HG03196 (cell line): ENCODE data around the gene HOXB9.

Experiments used
- ATAC-seq: cut with Tn5 transposase; IDR thresholded peaks from one replicate; pipeline ENCODE4 v1.9.1; 2021; ENCODE audit not compliant: unreplicated experiment

The HOXB9 gene

DNA sequence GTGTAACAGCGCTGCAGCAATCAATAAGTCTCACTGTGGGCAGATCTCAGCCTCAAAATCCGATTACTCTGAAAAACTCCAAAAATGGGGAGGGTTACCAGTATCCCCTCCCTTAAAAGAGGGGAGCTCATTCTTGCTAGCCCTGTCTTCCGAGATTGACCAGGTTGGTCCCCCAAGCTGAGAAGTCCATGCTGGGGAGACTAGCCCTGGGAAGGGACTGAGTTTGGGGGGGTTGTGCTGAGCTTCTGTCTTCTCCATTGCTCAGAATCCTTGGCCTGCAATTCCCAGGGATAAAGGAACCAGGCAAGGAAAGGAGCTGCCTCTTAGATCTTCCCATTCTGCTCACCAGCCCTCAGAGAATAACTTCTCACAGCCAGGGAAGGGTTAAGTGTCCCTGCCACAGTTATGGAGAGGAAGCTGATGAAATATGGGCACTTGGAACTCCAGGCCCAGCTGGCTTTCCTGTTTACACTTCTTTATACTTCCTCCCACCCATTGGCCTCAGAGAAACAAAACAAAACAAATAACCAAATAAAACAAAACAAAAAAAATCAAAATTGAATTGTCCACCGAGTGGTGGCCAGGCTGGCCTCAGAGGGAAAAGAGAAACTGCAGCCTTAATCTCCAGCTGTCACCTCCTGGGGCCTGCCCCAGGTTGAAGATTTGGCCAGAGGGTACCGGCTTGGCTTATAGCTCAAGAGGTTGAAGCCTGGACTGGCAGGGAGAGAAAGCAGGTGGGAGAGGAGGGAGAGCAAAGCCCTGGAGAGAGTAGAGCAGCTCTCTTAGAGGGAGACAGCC lies 38.7 kb downstream of the HOXB9 start:
- no peak for ATAC-seq

DNA sequence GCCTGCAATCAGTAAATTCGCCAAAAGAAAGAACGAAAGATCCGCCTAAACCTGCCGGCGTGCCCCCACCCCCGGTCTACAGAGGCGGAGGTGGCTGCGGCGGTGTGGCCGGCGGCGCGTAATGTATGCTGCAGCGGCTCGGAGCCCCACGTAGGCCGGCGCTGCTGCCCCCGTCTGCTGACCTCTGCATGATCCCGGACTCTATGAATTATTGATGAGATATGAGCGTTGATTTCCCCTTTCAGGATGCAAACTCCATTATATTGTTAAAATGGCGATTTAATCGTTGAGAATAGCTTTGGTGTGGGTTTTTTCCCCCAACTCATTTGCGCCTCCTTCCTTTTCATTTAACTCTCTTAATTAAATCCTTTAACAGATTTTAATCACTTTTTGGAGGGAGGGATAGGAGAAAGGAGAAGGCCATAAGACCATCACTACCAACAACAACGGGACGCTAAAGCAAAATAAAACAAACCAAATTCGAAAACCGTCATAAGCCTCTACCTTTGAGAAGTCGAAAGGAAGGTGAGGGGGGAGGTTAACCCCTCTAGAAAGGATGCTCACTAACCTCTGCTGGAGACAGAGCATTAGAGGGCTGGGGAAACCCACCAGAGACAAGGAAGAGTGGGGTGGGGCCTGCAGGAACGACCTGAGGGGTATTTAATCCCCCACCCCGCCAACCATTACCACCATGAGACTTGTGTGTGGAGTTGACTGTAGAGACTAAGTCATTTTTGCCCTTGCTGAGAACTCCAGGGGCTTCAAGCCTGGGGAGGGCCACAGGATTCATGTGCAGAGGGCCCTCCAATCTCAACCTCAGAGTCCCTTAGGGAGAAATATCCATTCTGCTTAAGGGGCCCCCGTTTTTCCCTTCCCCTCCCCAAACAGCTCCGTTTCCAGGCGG lies 39.6 kb downstream of the HOXB9 start:
- ATAC-seq, result no peak

DNA sequence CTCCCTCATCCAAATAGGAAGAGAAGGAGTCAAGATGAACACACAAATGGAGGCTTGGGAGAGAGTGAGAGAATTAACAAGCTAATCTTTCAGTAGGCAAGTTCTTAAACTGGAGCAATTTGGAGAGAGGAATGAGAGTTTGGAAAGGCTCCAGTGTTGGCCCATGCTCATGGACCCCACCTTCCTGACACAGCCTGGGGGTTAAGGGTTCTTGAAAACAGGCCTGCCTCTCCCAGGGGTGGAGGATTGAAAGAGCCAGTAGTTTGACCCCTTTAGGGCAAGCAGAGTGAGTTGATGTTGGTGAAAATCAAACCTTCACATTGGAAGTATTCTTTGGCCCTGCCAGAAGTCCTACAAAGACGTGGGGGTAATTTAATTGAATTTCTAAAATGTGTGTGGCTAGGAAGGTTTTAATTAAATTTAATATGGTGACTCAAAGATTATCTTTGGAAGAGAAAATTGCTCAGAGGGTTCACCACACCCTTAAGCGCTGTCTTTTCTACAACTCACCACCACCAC lies 41.9 kb downstream of the HOXB9 start:
- no peak for ATAC-seq

DNA sequence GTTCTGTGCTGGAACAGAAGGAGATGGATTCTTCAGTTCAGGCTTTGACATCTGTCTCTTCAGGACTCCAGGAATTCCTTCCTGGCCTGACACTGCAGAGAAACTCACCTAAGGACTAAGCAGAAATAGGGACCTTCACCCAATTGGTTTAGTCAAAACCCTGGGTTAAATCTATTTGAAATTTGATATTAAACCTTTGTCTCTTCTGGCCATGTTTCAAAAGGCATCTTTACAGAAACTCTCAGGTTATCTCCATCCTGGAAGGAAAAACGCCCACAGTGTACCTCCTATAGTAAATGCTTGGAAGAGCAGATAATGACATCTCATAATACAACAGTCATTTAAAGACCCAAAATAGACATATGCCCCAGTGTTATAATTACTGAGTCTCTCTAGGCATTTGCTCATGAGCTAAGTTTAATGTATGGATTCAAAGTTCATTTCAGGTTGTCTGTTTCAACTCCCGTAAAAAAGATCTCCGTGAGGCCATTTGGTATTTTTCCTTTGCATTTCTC lies 42.4 kb downstream of the HOXB9 start:
- ATAC-seq, result no peak

DNA sequence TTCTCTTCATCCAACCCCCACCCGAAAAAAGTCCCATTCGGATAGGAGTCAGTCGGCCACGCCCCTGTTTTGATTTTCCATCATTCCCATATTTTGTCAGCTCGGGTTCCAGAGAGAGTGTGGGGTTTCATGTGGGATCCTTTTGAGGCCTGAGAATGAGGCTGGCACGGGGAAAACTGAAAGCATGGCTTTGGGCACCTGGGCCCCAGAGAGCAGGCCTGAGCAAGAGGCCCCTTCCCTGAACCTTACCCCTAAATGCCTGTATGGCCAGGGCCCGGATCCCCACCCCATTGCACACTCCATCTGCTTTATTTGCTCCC lies 43.4 kb downstream of the HOXB9 start:
- ATAC-seq, result no peak

DNA sequence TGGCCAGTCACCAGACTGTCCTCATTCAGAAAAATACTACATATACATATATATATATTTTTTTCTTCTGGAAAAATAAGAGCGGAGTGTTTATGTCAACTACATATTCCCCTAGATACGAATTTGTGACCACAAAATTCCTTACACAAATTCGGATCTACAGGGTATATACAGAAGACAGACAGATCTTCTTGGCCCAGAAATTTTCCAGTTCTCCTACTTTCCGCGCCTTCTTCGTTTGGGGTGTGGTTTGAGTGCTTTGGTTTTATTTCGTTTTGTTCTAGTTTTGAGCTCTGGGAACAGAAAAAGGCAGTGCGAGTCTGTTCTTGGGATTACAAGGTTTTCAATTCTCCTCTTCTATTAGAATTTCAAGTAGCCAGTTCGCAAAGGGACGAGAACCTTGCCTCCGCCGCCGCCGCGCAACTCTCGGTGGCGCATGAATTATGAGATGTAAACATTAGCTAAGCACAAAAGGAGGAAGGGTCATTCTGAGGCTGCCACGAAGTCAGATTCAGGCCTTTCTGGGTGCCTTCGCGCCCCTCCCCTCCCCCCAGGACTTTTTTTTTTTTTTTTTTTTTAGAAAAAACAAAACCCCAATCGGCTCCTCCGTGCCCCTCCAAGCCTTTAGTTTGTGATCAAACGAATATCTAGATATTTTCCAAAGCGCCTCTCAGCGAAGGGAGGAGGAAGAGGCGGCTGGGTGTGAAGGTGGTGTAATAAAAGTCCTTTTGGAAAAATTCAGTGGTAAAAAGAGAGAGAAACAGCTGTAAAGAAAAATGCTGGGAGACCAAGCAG lies 46.2 kb downstream of the HOXB9 start:
- no peak for ATAC-seq

DNA sequence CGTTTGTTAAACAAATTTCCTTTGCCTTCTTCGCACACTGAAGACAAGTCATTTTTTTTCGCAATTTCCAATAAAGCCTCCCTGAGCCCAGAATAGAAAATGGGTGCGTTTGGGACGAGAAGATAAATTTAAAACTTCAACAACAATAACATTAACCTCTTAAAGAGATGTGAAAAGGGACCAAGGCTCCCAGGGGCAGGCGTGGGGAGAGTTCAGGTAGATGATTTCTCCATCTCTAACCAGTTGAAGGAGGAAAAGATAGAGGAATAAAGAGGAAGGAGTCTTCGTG lies 46.7 kb downstream of the HOXB9 start:
- no peak for ATAC-seq

DNA sequence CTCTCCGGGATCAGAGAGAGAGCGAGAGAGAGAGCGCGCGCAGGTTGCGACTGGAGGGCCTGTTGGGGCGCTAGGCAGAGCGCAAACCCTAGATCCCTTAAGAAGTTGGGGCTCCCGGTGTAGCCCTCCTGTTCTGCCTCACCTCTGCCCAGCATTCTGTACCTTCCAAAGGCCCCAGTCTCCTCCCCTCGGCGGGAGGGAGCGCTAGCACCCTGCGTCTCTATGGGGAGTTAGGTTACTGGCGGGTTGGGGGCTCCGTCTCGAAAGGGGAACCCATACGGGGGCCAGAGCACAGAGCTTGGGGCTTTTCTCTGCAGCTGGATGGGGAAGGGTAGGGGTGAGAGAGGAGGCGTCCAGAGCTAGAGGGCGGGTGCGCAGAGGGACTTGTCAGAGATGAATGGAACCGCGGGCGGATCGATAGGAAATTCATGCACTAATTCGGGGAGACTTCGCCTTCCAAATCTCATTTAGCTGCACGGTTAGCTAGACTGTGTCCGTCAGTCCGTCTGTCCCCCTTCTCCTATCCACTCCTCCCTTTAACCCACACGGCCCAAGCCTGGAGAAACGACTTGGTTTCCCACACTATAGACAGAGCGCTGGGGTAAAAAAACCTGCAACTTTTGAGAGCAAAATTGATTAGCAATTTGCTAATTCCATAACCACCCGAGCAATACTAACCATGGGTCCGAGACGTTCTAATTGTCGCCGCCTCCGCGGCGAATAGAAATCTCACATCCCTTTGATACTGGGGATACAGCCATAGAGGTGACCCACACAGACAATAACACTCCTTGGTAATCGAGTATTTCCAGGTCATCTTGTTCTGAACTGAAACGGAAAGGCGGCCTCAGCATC lies 47.3 kb downstream of the HOXB9 start:
- peak; percentile 17 for ATAC-seq

DNA sequence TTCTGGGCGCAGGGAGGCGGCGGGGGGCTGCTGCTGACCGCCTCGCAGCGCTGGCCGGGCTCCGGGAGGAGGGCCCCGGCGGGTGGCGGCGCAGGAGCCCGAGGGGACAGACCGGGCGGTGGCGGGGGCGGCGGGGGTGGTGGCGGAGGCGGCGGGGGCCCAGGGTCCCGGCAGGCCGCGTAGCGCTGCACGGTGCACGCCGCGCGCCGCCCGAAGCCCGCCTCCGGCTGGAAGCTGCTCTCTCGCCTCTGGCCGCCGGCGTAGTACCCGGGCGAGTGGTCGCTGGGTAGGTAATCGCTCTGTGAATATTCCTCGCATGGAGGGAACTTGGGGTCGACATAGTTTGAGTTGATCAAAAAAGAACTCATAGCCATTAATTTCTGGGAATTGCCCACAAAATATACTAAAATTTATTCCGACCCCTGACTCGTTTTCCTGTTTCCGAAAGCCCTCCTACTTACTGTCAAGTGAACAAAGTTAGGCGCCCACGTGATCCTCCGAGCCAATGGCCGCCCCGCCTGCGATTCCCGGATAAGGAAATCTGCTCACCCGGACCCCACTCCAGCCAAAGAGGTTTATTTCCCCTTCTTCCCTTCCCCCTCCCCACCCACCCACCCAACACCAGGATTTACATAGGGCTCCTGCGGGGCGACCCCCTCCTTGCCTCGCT lies 48.1 kb downstream of the HOXB9 start, which contains the start of gene HOXB4:
HOXB4 (minus strand) TSS at position 405 of the 670 bp plus-strand sequence; CDS start at position 374, 31 bp downstream.
- peak; percentile 55 for ATAC-seq

DNA sequence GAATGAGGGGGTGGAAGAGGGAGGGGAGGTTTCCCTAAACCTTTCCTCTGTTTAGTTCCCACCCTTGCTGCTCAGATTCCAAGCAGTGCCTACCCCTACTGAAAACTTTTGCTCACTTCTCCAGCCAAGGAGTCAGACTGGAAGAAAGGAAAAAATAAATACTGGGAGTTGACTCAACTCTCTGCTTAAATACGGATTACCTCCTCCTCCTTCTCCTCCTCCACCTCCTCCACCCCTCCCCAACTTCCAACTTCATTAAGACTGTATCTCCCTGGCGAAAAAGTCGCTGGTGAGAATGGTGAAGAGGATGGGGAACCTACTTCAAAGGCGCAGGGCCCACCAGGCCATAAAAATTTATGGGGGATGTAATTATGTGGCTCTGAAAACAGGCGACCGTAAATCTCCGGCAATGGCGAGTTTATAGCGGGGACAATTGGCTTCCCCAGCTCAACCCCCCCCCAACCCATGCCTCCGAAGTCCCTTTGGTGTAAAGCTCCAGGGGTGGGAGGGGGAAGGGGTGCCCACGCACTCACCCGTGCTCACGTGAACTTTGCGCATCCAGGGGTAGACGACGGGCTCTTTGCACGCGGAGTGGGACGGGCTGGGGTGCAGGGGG lies 48.7 kb downstream of the HOXB9 start:
- ATAC-seq, result no peak

DNA sequence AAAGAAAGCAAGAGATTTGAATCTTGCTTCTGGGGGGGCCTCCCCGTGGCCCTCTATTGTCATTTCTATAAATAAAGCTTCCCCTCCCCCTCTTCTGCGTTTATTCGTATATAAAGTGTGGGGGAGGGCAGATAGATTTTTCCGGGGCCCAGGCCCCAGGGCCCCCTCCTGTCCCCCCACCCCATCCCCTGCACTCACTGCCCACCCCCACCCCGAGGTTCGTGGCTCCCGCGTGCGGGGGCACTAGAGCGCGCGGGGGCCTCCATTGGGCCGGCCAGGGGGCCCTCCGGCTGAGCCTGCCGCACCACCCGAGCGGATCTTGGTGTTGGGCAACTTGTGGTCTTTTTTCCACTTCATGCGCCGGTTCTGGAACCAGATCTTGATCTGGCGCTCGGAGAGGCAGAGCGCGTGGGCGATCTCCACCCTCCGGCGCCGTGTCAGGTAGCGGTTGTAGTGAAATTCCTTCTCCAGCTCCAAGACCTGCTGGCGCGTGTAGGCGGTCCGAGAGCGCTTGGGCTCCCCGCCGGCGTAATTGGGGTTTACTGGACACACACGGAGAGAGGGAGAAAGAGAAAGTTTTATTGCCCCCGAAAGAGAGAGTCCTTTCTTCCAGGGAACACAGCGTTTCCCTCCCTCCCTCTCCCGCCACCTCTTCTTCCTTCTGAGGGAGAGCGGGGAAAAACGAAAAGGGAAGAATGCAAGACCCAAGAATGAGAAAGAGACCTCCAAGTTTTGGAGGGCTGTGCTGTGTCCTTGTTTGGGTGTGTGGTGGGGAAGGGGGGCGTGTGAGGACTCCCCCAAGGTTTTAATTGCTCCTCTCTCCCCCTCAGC lies 49.5 kb downstream of the HOXB9 start:
- ATAC-seq, result no peak

DNA sequence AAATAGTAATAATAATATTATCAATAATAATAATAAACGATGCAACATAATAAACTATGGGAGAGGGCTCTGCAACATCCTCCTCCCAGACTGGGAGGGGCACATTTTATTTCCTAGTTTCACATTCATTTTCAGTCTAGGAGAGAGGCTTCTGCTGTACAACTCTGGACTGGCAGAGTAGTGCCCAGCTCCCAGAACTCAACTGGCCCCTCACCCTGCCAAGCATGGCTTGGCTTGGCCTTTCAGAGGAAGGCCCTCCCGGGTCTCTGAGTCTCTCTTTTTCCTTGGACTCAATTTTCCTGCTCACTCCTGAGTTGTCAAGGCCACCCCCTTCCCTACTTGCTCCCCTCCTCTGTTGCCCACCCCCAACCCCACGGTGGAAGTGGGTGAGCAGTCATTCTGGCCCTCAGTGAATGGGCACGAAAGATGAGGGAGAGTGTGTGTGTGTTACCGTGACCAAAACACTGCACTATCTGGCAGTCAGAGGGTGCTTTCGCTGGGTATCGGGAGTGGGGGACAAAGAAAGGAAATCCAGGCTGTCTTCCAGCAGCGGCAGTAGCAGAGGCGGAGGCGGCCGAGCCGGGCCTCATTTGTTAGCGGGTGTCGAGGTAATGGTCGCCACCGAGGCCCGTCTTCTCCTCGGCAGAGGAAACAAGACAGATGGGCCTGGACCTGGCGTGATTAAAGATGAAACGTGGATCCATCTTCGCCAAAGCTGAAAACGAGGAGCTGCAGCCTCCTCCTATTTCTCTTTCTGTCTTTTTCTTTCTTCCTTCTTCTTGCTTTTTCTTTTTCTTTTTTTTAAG lies 50.3 kb downstream of the HOXB9 start:
- ATAC-seq, result no peak

DNA sequence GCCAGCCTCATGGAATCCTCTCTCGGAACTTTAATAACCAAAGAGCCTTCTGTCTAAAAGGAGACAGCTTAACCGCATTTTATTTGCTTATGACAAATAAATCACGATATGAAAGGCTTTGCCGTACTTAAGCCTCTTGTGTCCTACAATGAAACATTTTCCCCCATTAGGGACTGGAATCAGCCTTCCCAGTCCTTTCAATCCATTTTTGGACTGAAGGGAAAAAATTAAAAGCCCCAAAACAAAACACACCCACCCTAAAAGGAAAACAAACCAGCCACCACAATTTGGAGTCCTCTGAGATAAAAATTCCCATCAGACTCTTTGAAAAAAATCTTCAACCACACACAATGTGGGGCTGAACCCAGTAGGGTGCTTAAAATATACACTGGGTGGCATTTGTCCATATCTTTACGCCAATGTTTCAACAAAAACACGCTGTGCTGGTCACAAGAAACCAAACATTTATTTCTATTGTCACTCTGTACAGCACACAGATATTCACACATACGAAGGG lies 51.0 kb downstream of the HOXB9 start:
- ATAC-seq, result no peak

DNA sequence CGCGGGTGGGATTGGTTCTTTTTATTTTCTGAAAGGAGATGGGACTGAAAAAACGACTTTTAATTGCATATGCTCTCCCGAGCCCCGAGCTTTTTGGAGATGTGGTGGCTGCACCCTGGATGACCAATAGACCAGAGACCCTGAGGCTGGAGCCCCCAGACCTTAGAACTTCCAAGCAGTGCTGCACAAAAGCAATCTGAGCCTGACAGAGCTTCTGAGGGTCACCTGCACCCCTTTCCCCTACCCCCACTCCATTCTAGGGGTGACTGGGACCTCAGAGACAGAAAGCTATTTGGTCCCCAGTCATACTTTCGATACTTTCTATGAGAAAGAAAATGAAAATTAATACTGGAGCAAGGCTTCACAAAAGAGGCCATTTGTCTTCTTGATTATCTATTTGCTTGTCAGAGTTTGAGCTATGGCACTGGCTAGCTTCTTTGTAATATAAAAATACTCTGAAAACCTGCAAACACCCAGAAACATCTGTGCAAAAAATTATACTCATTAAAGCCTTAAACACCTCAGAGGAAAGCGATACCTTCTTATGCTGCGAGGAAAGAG lies 51.6 kb downstream of the HOXB9 start:
- ATAC-seq, result no peak

DNA sequence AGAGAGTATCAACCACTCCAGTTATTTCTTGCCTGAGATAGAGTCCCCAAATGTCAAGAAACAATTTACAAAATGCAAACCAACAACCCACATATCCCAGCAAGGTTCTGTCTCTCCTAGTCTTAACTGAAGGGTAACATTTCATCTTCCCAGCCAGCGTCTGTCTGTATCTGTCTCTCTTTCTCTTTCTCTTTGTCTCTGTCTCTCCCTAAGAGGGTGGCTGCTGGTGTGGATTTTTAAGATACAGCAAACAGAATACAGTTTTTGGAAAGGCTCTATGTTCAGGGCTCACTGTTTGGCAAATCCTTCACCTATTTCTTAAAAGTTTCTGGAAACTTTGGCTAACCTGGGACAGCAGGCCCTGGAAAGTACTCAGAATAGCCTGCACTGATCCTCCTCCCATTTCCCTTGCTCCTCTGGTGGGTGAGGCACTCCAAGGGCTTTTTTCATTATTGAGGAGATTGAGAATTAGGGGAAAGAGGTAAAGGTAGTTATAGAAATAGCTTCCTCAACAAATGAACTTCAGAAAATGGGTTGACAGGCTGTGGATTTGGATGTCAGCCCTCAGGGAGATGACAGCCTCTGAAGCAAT lies 54.2 kb downstream of the HOXB9 start:
- ATAC-seq, result no peak
